Jurkat, Clone E6-1 (cell line): ENCODE results near the gene SYVN1.
"Not testable (repeated sequence)": the region's sequence is repeated elsewhere in the genome, so short reads cannot be mapped to it uniquely, and the experiment has no call there.

Experiments
- DNase-seq: peaks from one replicate; pipeline ENCODE4 v3.0.0-alpha.2; 2011; ENCODE audit warnings: low read depth, low spot score
- H3K4me3 ChIP-seq: 2 replicates; pipeline ENCODE4 v1.5.1; 2011; ENCODE audit warnings: mild to moderate bottlenecking, low read length, control low read depth, moderate library complexity

SYVN1 gene

GRCh38 chr11:65129649-65130441, 4.5 kb downstream of the SYVN1 start:
- DNase-seq: no peak
- no peak overlapping the region for H3K4me3 ChIP-seq

GRCh38 chr11:65128182-65129145, 5.9 kb downstream of the SYVN1 start:
- no peak for DNase-seq
- H3K4me3 ChIP-seq: no peak overlapping the region

DNA sequence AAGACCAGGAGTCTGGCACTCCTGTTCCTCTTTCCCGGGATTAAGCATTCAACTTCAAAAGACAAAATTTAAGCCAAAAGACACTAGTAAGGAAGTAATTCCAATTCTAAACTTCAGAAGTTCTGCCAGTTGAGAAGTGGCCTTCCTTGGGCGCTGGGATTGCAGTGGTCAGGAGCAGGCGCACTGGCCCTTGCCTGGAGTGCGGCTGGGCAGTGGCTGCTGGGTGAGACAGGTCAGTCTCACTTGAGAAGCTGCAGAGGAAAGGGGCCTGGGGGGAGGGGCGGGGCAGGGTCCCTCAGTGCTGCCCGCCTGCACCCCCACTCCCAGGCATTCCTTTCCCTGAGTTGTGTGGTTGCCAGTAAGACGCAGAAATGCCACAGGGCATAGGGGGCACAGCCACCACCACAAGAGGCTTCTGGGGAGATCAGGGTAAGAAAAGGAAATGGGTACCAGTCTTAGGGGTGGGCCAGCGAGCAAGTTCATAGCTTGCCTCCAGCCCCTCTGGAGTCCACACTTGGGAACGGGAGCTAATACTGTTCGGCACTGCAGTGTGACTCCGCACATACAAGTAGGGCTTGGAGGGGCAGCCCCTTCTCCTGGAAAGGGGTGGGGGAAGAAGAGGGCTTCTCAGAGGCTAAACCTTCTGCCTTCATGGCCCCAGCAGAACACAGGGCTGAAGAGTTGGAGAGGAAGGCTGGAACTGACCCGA, 6.7 kb downstream of the SYVN1 start:
- no peak overlapping the region for H3K4me3 ChIP-seq
- DNase-seq: no peak

- H3K4me3 ChIP-seq: no peak overlapping the region
- DNase-seq: no peak
Measured at GRCh38 chr11:65126624-65127274, 7.6 kb downstream of the SYVN1 start.

DNA sequence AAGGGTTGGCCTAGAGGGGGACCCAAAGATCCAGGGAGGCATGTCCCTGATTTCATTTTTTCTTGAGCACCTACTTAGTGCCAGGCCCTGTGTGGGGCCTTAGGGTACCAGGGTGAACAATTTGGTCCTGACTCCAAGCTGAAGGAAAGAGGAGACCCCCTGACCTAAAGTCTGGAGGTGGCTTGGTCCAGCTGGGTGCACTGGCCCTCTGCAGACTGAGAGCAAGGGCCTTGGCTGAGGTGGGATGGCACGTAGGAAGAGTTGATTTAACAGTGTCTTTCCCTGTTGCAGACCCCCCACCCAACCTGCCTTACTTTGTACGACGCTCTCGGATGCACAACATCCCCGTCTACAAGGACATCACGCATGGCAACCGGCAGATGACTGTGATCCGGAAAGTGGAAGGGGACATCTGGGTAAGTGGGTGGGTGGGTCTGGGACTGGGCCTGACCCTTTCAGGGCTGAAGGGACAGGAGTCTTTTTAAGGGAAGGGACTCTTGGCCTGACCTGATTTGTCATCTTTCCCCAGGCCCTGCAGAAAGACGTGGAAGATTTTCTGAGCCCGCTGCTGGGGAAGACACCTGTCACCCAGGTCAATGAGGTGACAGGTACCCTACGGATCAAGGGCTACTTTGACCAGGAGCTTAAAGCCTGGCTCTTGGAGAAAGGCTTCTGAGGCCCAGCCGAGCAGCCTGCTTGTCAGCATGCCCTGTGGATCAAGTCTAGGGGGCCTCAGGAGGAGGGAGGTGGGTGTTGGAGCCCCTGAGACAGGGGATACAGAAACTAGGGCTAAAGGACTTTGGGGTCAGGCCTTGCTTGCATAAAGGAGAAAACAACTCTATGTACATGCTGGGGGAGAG, 8.9 kb downstream of the SYVN1 start:
- no peak for DNase-seq

DNA sequence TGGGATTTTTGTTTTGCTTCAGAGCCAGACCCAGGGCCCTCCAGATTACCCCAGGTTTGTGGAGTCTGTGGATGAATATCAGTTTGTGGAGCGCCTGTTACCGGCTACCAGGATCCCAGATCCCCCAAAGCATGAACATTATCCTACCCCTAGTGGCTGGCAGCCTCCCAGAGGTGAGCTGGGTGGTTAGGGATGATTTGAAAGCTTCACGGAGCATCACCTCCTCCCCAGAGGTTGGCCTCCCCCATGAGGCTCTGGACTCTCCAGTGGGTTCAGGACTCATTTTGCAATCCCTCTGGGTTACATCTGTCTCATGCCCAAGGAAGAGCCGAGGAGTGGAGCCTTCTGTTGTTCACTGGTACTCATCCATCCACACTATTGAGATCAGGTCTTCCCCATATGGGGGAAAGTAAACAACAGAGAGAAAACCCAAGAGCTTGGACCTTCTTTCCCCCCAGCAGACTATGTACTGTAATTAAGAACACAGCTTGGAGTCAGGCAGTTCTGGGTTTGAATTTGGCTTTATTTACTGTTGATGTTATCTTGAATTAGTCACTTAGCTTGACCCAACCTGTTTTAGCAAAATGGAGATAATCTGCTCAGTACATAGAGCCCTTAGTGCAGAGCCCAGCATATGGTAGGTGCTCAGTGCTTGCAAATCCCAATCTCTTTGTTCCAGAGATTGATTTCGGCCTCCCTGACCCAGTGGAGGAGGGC, 9.7 kb downstream of the SYVN1 start:
- DNase-seq: no peak
- no peak overlapping the region for H3K4me3 ChIP-seq

More for the DNA sequence above, 8.9 kb downstream of the SYVN1 start:
- no peak overlapping the region for H3K4me3 ChIP-seq

DNA sequence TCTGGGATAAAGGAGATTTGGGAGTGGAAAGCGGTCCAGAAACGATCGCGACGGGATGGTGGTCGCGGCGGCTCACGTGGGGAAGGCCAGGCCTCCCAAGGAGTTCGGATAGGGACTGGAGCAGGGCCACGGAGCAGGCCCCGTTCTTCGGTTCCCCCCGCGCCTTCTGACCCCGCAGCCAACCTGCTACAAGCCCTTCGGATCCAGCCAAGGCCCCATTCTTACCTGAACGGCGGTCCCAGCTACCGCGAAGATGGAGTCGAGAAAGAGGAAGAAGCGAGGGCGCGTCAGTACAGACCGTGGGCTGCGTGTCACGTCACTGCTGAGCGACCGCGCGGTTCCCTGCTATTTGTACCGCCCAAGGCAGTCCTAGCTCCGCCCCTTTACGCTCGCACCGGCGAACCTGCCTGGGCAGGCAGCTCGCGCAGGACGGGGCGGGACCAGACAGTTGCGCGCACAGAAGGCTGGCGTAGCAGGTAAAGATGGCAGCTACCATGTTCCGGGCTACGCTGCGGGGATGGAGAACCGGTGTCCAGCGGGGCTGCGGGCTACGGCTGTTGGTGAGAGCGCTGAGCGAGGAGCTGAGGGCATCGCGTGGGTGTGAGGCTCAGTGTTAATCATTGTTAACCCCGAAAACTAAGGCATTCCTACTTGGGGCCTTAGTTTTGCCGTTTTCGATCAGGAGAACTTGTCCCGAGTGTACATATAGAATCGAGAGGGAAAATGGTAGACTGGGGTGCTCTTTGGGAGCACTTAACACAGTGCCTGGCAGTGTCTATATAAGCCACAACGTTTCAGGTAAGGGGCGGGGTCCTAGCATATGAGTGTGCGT, 12.2 kb downstream of the SYVN1 start, which contains the start of the genes FAU and MRPL49:
FAU (minus strand) TSS at position 270 of the 832 bp plus-strand sequence. CDS start 321 bp downstream, outside the sequence.
MRPL49 (plus strand) TSS at position 457 of the 832 bp plus-strand sequence; CDS start at position 483, 26 bp downstream.
- peak; percentile 97 for DNase-seq
- H3K4me3 ChIP-seq: peak within 1 kb of the TSS; percentile 100

GRCh38 chr11:65121447-65121864, 12.9 kb downstream of the SYVN1 start:
- no peak for DNase-seq
- peak overlapping the region; percentile 100 for H3K4me3 ChIP-seq

GRCh38 chr11:65120831-65121230, 13.5 kb downstream of the SYVN1 start:
- H3K4me3 ChIP-seq: peak overlapping the region; percentile 100

DNA sequence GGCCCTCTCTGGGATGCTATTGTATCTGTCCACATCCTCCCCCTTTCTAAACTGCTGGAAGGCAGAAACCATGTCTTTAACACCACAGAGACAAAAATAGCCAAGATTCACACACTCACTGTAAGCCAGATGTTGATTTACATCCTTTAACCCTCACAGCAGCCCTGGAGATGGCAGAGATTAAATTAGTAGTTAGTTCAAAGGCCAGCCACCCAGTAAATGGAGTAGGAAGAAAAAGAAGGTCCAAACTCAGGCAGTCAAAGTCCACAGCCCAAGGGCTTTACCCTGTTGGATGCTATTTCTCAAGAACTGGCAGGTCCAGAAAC, 14.7 kb downstream of the SYVN1 start:
- no peak overlapping the region for H3K4me3 ChIP-seq
- DNase-seq: no peak

More at GRCh38 chr11:65120831-65121230, 13.5 kb downstream of the SYVN1 start:
- DNase-seq: no peak

DNA sequence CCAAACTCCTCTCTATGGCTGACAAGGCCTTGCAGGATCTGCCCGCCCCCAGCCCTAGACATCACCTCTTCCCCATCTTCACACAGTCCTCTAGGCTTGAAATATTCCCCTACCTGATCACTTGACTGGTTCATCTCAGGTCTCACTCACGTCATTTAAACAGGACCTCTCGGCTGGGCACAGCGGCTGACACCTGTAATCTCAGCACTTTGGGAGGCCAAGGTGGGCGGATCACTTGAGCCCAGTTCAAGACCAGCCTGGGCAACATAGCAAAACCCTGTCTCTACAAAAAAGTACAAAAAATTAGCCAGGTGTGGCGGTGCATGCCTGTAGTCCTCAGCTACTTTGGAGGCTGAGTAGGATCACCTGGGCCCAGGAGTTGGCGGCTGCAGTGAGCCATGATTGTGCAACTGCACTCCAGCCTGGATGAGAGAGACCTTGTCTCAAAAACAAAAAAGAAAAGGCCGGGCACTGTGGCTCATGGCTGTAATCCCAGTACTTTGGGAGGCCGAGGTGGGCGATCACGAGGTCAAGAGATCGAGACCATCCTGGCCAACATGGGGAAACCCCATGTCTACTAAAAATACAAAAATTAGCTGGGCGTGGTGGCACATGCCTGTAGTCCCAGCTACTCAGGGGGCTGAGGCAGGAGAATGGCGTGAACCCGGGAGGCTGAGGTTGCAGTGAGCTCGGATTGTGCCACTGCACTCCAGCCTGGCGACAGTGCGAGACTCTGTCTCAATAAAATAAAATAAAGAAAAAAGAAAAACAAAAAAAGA, 15.2 kb downstream of the SYVN1 start:
- not testable (repeated sequence) for H3K4me3 ChIP-seq, DNase-seq

DNA sequence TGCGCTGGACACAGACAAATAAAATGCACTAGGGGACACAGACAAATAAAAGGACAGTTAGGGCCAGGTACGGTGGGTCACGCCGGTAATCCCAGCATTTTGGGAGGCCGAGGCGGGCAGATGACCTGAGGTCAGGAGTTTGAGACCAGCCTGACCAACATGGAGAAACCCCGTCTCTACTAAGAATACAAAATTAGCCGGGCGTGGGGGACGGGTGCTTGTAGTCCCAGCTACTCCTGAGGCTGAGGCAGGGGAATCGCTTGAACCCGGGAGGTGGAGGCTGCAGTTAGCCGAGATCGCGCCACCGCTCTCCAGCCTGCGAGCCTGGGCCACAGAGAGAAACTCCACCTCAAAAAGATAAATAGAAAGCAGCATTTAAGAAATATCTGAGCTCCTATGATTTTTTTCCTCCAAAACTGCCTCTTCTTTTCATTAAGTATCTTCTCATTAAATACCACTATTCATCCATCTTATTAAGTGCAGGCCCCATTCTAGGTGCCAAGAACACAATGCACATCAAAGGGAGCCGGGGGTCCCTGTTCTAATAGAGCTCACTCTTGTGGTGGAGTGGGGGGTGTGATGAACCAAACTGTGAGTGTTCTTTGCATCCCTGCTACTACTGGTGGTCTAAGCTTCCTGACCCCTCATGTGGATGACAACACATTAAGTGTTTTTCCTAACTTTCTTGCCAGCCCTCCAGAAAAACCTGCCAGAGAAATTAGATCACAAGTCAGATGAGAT, 16.1 kb downstream of the SYVN1 start:
- peak overlapping the region; percentile 18; the same call in 1 of the 2 replicates for H3K4me3 ChIP-seq
- no peak for DNase-seq

- peak; percentile 98 for DNase-seq
- H3K4me3 ChIP-seq: peak within 1 kb of the TSS; percentile 82
Measured at GRCh38 chr11:65117206-65118096, 16.9 kb downstream of the SYVN1 start, which contains the start of gene ZNHIT2. Gene ZNHIT2 (minus strand): TSS chr11:65117701. CDS start chr11:65117653, 48 bp downstream.
